ENCODE measurements around the gene ZMYND19.

DNA sequence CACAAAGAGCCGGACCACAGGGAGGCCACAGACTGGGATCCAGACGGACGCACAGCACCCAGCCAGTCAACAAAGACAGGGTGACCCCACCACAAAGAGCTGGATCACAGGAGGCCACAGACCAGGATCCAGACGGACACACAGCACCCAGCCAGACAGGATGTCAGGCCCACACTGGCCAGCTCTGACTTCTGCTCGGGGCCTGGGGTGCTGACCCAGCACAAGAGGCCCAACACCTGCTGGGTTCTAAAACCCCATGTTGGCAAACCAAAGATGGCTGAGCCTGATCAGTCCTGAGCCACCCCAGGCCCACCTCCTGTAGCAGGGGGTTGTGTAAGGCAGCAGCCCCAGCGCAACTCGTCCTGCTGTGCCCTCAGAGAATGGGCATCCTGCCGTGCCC lies 6.4 kb downstream of the ZMYND19 start:
- TF ChIP-seq GATA3 (IDR thresholded peaks at IDR 0.05; ENCODE audit: low read depth, low read length) (no peak), GATA2 (IDR thresholded peaks at IDR 0.05; ENCODE audit: low read depth, low read length) (no peak)

Measured in SH-SY5Y (cell line).